GM19372 (cell line): ENCODE results near the gene EMC9.

Experiments used
- ATAC-seq: cut with Tn5 transposase; IDR thresholded peaks from one replicate; pipeline ENCODE4 v1.9.1; 2021; ENCODE audit warnings: mild to moderate bottlenecking, low read depth, moderate library complexity; ENCODE audit not compliant: unreplicated experiment

EMC9 gene, protein sequence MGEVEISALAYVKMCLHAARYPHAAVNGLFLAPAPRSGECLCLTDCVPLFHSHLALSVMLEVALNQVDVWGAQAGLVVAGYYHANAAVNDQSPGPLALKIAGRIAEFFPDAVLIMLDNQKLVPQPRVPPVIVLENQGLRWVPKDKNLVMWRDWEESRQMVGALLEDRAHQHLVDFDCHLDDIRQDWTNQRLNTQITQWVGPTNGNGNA

DNA sequence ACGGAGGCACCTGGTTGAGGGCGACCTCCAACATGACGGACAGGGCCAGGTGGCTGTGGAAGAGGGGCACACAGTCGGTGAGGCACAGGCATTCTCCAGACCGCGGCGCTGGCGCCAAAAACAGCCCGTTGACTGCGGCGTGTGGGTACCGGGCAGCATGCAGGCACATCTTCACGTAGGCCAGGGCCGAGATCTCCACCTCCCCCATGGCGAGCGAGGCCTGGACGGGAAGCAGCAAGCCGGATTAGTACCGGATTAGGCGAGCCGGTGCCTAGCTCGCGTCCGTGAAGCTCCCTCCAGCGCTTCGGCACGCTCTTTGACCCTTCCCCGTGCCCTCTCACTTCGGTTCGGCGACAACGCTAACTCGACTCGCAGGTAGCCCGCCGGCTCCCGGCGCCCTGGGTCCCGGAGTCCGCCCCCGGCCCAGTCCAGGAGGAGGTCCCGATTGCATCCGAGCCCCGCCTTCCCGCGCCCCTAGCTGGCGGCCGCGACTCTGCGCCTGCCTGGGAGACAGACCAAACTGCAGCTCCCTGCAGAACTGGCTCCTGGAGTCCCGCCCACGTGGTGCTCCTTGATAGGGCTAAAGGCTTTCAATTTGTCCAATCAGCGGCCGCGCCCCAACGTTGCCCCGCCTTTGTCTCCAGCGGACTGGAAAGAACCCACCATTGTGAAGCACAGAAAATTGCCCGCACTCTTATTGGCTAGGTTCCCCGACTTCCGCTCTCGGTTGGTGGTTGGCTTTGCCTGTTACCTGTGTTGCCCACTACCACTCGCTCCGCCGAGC is at the start of gene EMC9:
Gene EMC9 (minus strand): TSS at position 495 of the 784 bp plus-strand sequence. CDS start 287 bp downstream, at position 208.
- ATAC-seq = peak; percentile 86

DNA sequence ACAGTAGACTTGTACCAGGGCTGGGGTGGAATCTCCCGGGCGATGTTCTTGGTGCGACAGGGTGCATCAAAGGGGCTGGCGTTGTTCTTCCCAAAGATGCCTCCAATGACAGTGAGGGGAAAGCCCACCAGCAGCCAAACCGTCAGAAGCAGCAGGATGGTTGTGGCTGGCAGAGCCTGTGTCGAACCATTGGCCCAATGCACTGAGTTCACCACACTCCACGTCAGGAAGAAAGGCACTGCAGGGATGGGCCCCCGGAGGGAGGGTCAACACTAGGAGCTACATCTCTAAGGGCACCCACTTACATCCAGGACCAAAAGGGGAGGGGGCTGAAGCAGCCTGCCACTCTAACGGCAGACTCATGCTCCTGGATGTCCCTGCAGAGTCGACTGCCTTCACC is 49.0 kb upstream of the EMC9 start:
- ATAC-seq = no peak

DNA sequence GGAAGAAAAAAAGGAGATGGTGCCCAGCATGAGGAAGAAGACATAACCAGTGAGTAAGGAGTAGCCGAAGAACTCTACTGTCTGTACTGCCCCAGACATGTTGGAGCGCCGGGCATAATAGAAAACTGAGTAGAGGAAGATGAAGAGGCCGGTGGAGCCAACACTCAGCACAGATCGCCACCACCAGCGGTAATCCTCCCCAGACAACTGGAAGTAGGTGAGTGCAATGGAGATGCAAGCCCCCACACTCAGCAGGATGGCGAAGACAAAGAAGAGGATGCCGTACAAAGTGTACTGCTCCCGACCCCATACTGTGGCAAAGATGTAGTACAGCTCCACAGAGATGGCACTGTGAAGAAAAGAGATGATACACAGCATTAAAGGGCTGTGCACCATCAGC is 48.1 kb upstream of the EMC9 start:
- no peak for ATAC-seq

DNA sequence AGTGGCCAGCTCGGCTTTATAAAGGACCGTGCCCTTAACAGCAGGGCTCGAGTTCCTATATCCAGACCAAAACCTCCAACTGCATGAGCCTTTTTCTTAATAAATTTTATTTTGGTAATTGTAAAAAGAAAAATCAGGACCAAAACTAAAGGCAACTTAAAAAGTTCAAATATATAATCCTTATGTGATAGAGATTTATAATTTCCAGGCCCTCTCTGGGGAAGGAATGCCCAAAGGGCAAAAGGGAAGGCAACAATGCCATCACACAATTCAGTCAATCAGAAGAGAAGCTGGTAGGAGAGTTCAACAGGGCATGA is 47.6 kb upstream of the EMC9 start:
- ATAC-seq = no peak

DNA sequence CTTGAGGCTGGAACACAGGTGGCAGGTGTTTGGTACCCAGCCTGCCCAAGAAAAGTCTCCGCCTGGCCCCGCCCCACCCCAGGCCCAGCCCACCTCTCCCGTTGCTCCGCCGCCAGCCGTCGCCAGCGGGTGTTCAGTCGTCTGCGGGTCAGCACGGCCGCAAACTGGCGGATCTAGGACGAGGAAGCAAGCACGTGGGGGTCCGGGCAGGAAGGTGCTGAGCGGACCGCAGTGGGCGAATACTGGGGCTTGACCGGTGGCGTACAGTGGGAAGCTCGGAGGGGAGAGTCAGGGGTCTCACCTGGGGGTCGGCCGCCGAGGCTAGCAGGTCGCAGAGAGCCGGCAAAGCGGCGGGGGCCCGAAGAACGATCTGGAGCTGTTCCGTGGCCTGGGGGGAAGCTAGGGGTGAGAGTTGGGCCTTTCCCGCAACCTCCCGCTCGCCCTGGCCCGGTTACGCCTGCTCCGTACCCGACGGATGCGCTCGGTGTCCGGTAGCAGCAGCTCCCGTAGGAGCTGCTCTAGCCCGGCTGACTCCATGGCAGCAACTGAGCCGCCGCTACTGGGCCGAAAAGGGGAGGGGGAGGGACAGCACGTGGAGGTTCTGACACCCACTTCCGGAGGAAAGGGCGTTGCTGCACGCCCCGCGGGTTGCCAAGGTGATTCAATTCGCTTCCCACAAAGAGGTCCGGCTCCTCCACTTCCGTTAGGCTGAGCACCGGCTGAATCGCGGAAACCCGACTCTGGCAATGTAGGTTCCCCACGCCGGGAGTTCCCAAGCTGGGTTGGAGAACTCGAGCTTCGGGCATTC is 47.1 kb upstream of the EMC9 start, which contains the start of gene IPO4:
Gene IPO4 (minus strand): TSS at position 566 of the 808 bp plus-strand sequence. CDS start 29 bp downstream, at position 537.
- ATAC-seq = peak; percentile 97

DNA sequence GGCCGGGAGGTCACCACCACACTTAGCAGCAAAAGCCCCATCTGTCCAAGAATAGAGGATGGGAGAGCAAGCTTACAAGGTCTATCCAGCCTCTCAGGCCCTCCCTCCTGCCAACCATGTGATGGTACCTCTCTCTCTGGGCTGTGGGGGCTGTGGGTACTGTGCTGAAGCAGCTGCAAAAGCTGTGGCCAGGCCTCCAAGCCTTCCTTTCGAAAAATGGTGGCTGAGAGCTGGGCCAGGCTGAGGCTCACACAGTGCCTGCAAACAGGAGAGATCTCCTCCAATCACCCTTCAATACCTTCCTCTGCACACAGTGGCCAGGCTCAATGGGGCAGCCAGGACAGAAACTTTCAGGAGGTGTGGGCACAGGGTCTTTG is 46.1 kb upstream of the EMC9 start:
- ATAC-seq = no peak

DNA sequence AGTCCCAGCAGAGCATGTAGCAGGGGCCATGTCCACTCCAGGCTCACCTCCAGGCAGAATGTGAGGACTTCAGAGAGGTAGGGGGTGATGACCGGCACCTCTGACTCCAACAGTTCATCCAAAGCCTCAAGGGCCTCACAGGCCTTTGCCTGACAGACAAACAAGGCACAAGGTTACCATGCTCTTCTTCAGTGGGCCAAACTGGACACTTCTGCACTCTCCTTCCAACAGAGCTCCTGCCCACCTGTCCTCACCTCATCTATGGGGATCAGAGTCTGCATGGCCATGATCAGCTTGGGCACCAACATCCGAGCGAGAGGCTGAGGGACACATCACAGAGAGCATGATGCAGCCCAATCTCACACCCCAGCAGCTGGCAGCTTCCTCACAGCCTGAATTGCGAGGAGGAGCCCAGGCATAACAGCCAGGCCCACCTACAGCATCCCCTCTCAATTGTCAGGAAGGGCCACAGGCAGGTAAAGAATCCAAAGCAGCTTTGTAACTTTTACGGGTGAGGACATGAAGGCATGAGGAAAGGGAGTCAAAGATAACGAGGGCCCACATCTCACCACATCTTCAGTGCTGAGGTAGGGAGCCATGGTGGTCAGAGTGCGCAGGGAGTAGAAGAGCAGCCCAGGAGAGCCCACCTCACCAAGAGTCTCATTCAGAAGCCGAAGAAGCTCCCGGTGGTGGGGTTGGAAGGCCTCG is 45.6 kb upstream of the EMC9 start:
- ATAC-seq = no peak

DNA sequence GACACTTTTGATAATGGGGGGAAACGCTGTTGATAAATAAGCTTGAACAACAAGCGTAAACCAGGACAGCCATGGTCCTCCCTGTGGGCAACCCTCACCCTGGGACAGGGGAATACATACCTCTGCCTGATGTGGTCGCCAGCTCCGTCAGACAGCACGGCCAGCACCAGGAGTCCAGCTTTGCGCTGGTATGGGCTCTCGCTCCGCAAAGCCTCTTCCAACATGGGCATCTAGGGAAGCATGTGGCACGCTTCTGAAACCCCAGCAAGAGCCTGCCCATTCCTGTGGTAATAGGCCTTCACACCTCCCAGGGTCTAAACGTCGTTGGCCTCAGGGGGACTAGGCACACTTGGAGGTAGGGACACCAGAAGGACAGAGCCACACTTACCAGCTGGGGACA is 44.4 kb upstream of the EMC9 start:
- no peak for ATAC-seq

DNA sequence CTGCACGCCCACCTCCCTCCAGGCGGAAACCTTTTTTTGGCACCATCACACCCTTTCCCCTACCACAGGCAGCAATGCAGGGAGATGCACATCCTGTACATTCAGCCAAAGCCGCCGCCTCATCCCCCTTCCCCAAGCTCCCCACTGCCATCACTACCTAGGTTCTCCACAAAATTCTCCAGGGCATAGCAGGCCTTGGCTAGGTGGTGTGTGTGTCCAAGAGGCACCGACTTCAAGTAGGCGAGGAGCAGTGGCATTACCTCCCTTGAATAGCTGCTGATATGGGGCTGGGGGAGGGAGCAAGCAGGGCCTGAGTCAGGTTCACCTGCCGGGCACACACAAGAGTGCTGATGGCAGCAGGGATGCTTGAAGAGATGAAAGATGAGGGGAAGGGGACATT is 43.6 kb upstream of the EMC9 start:
- no peak for ATAC-seq

DNA sequence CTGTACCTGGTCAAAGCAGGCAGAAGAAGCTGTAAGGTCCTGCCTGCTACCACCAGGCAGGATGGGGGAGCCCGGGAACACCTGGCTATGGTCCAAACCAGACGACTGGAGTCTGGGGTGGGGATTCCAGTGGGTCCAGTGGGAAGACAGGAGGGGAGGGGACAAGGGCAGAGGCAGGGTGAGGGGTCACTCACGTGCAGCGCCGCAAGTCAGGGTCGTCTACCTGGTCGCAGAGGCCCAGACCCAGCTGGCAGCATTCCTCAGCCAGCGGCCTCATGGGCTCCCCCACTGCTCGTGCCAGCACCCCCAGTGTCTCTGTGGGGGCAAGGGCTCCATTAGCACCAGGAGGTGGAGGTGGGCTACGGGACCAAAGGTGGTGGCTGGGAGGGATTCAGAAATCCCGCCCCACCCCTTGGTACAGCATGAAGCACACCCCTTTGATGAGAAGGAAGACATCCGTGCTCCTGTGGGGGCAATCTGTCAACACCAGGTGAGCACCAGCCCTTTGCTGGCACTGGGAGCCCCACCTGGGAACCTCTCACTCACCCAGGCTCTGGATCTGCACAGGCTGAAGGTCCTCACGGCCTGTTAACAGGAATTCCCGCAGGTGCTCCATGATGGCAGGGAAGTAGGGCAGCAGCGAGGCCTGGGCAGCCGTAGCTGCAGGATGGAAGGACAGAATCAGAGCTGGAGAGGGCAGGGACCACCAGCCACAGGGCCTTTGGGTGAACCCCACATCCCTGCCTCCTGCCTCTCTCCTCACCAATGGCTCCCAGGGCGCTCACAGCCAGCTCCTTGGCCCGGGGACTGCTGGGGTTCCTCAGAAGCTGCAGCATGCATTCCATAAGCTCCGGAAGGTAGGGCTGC is 42.9 kb upstream of the EMC9 start:
- no peak for ATAC-seq

DNA sequence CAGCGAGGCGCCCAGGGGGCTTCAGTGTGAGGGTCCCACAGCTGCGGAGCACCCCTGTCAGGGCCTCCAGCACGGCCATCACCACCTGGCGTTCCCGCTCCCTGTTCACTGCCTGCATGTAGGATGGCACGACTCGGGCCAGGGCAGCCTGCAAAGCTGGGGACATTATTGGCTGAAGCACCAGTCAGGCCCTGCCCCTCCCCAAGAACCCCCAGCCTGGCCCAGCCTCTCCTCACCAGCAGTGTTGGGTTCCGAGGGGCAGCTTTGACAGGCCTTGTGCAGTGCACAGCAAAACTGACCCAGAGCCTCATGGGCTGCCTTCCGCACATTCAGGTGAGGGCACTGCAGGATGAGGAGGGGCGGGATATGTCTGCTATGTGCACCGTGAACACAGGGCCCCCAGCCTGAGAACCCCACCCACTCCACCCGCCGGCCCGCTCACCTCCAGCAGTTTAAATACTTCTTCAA is 41.7 kb upstream of the EMC9 start:
- no peak for ATAC-seq

DNA sequence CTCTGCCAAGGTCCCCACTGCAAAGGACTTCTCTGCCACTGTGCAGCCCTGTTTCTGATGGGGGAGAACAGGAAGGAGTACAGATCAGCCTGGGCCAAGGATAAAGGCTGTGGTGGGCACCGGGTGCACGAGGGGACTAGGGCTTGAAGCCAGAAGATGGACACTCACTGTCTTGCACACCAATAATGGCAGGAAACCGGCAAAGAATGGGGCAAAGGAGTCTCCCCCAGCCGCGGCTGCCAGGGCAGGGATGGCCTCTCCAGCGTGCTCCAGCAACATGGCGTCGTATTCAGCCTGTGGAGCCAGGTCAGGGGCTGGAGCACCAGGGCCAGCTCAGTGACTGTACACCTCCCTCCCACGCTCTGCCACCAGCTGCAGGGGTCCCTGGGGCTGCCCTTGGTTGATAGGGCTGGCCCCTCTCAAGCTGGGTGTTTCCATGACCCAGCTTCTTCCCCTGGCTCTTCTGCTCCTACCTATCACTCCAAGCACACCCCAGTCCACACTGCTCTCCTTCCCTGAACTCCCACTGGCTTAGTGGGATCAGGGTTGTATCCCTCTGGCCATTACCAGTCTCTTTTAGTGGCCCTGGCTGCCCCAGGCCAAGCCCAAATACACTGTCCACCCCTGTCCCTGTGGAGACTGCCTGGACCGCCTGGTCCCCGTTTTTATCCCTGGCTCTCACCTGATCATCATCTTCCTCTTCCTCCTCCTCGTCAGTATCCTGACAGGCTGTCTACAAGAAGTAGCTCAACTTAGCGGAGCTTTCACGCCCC is 40.9 kb upstream of the EMC9 start:
- ATAC-seq = no peak

DNA sequence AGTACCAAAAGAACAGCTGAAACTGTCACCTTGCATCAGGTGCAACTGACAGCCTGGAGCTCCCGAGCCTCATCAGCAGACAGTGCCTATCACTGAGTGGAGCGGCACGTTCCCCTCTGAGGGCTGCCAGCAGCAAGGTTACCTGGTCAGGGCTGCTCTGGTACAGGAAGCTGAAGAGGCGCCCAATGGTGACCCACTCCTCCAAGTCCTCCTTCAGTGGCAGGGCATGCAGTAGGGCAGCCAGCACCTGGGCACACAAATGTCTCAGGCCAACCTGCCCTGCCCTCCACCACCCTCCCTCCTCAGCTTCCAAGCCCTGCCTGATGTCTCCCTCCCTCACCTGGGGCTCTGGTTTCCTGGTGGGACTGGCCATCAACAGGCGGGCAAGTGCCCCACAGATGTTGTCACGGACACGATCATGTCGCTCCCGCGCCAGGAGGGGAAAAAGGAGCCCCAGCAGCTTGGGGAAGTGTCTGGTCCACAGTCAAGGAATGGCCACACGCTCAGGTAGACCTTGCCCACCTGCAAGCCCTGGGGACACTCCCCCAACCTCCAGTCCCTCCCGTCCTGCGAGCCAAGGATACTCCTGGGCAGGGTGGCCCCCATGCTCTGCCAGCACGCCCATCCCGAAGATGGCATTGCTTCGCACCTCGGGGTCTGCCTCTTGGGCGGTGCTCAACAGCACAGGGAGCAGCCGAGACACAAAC is 40.1 kb upstream of the EMC9 start:
- no peak for ATAC-seq

DNA sequence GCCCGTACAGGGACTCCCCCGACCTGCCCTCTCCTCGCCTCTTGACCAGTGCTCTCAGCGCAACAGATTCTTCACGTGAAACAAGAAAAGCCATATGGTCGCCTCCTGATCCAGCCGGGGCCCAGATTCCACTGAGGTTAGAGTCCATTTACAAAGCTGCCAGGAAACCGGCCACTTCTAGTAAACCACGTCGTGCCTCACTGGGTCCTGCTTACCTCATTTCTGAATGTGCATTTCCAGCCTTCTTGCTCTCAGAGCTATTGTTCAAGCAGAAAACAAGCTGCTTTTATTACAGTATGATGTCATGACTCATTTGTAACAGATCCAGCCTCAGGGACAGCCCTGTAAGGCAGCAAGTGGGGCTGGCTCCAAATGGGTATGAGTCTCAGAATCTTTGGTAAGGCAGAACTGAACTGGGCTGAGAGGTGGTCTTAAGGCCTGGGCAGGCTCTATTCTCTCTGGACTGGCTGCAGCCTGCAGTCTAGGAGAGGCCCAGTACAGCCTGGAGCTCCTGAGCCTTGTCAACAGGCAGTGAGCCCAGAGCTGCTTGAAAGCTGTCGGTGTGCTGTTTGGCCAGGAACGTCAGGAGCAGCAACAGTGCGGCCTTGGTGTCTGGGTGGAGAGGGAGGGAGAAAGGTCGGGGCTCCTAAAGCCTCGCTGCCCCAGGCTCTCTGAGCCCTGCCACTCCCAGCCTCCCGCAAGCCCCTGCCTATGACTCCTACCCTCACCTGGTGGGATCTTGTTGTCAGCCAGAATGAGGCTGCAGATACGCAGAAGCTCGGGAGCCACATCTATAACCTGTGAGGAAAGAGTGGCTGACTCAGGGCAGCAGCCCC is 38.8 kb upstream of the EMC9 start:
- ATAC-seq = no peak

DNA sequence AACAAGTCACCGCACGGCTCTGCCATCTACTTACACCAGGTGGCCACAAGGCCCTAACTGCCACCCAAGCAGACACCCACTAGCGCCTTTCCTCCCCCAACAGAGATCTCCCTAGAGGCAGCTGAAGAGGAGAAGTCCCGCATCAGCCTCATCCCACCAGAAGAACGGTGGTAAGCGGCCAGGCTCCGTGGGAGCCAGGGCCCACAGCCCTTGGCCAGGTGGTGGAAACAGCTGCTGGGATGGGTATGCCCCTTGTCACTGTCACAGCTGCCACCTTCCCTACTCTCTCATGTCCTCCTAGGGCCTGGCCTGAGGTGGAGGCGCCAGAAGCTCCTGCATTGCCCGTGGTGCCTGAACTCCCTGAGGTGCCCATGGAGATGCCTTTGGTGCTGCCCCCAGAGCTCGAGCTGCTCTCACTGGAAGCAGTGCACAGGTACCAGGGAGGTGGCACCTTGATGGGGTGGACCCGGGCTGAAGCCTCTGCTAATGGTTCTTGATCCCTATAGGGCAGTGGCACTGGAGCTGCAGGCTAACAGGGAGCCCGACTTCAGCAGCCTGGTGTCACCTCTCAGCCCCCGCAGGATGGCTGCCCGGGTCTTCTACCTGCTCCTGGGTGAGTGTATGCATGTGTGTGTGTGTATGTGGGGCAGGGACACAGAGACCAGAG is 38.0 kb upstream of the EMC9 start:
- ATAC-seq = no peak

DNA sequence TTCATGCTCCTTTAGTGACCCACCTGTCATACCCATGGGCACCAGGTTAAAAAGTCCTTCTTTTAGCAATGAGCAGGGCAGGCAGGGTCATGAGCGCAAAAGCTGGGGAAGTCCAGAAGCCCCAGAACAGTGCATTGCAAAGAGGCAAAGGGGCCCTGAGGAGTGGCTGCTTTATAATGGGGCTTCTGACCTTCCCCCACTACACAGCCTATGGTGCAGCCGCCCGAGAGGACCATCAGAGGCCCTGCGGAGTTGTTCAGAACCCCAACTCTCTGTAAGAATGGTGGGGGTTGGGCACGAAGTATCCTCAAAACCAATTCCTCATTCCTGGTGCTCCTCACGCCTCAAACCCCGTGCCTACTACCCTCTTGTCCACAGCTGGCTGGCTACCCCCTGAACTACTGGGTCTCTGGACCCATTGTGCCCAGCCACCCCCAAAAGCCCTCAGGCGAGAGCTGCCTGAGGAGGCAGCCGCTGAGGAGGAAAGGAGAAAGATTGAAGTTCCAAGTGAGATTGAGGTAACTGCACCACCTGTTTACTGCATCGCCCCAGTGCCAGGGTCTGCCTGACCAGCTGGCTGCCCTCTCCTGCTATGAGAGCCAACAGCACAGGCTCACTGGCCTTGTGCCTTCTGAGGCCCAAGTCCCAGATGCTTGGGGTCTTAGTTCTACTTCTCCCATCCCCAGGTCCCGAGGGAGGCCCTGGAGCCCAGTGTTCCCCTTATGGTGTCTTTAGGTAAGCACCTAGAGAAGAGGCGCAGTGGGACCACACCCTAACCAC is 37.2 kb upstream of the EMC9 start:
- ATAC-seq = no peak
